Natural killer cell (primary cell): ENCODE measurements around the gene ZBTB43. TPM values are rescaled to one million over a fixed set of nuclear protein-coding genes. Genes with fewer than 3 reads are reported as not detected.

Source experiments
- ATAC-seq, 3 donors: fragments of 150-1000 bp in 2 of 3; fragments of 200-7000 bp in 1 of 3; cut with Tn5 transposase; 1 replicate in 1 of 3; 2 replicates in 2 of 3; pipeline ENCODE4 v1.10.0; 2021; ENCODE audit warnings: mild to moderate bottlenecking in 2 of 3, moderate library complexity in 2 of 3
- DNase-seq, 2 donors: peaks; one replicate each; pipeline versions ENCODE4 v3.0.0 to v3.0.0-alpha.2; 2013 to 2021; ENCODE audit warnings: mixed read lengths in 1 of 2
- H3K27ac ChIP-seq: one replicate; pipeline ENCODE4 v1.5.1; 2013; ENCODE audit warnings: mild to moderate bottlenecking, low read length
- H3K27me3 ChIP-seq: one replicate; pipeline ENCODE4 v1.6.1; 2013; ENCODE audit warnings: low read length; ENCODE audit not compliant: control insufficient read depth, insufficient read depth
- H3K36me3 ChIP-seq: one replicate; pipeline ENCODE4 v1.6.1; 2013; ENCODE audit warnings: low read length; ENCODE audit not compliant: control insufficient read depth, insufficient read depth
- H3K4me1 ChIP-seq: one replicate; pipeline ENCODE4 v1.6.1; 2013; ENCODE audit warnings: low read length; ENCODE audit not compliant: control insufficient read depth, insufficient read depth
- H3K4me3 ChIP-seq: one replicate; pipeline ENCODE4 v1.5.1; 2013; ENCODE audit warnings: low read length
- H3K9me3 ChIP-seq: one replicate; pipeline ENCODE4 v1.6.1; 2013; ENCODE audit warnings: low read length; ENCODE audit not compliant: control insufficient read depth, insufficient read depth
- H3K27ac Mint-ChIP-seq, 2 donors: one replicate each; pipeline ENCODE4 v1.8.0; 2022; ENCODE audit warnings: mild to moderate bottlenecking in 2 of 2, mixed read lengths in 2 of 2, moderate library complexity in 1 of 2
- H3K27me3 Mint-ChIP-seq, 2 donors: one replicate each; pipeline ENCODE4 v1.8.0; 2022; ENCODE audit warnings: low read depth in 2 of 2, mixed read lengths in 2 of 2
- H3K36me3 Mint-ChIP-seq: one replicate; pipeline ENCODE4 v1.8.0; 2022; ENCODE audit warnings: mixed read lengths
- H3K4me1 Mint-ChIP-seq, 2 donors: one replicate each; pipeline ENCODE4 v1.8.0; 2022; ENCODE audit warnings: mixed read lengths in 2 of 2
- H3K4me3 Mint-ChIP-seq: one replicate; pipeline ENCODE4 v1.8.0; 2022; ENCODE audit warnings: mild to moderate bottlenecking, moderate library complexity, mixed read lengths
- H3K9me3 Mint-ChIP-seq, 2 donors: one replicate each; pipeline ENCODE4 v1.8.0; 2022; ENCODE audit warnings: mixed read lengths in 2 of 2
- CTCF ChIP-seq: fragments of 200-600 bp; IDR thresholded peaks from one replicate; pipeline ENCODE4 v1.8.0; 2022; ENCODE audit warnings: antibody characterized with exemption
- WGBS: methylation state at CpG from one replicate; pipeline ENCODE4 v1.1.7; 2013; ENCODE audit warnings: missing lambda C conversion rate; ENCODE audit not compliant: insufficient coverage; 5-methylcytosine and 5-hydroxymethylcytosine counted together
- intact Hi-C: fragments of 100-400 bp; cut with micrococcal nuclease; formaldehyde crosslinking; loops from one replicate; pipeline ENCODE4 v1.14.2; 2022
- total RNA-seq, 4 donors: library from RNA; stranded (reverse); fragments of 120-200 nt in 1 of 4; gene quantifications; one replicate each; pipeline versions ENCODE4 v1.2.3 to v1.2.4, GENCODE V29; 2013 to 2022

Gene ZBTB43
- total RNA-seq, 3 donors from 2014 or later (not counting 1 experiment from before 2014, with no cell fraction given): 42.1 to 61.0 (median 57.2) TPM

GRCh38 chr9:126886034-126886822 lies 81.4 kb downstream of the ZBTB43 start:
- no peak overlapping the region for H3K27ac Mint-ChIP-seq
- 94% methylated on average over 22 of the region's 23 CpGs for WGBS
- no peak for DNase-seq

GRCh38 chr9:126886897-126887296 lies 82.1 kb downstream of the ZBTB43 start:
- ATAC-seq (no peak), DNase-seq (no peak)
- H3K27me3 Mint-ChIP-seq: no peaks in the 10 kb centered on the region
- H3K36me3 Mint-ChIP-seq: no peaks in the 10 kb centered on the region
- peaks cover 4 to 5% of the 10 kb centered on the region in 2 donors for H3K4me1 Mint-ChIP-seq
- peaks cover 5% of the 10 kb centered on the region for H3K36me3 ChIP-seq
- WGBS: 97% methylated on average over 10 of the region's 10 CpGs
- intact Hi-C loops: no loop called here
- no peak overlapping the region for H3K4me3 ChIP-seq
- no peaks in the 10 kb centered on the region for H3K9me3 ChIP-seq
- no peaks in the 10 kb centered on the region for H3K27me3 ChIP-seq
- TF ChIP-seq CTCF: no peak
- no peaks in the 10 kb centered on the region for H3K9me3 Mint-ChIP-seq
- no peak overlapping the region for H3K27ac Mint-ChIP-seq
- no peak overlapping the region for H3K4me3 Mint-ChIP-seq
- H3K27ac ChIP-seq: no peak overlapping the region
- no peaks in the 10 kb centered on the region for H3K4me1 ChIP-seq

More at GRCh38 chr9:126886034-126886822, 81.4 kb downstream of the ZBTB43 start:
- Histone ChIP-seq H3K4me1 (no peaks in the 10 kb centered on the region), H3K27ac (no peak overlapping the region), H3K36me3 (peaks cover 9% of the 10 kb centered on the region), H3K4me3 (no peak overlapping the region), H3K9me3 (no peaks in the 10 kb centered on the region), H3K27me3 (no peaks in the 10 kb centered on the region)
- no peaks in the 10 kb centered on the region for H3K27me3 Mint-ChIP-seq
- no peak overlapping the region for H3K4me3 Mint-ChIP-seq
- H3K9me3 Mint-ChIP-seq: no peaks in the 10 kb centered on the region
- no peak for TF ChIP-seq CTCF
- intact Hi-C loops: no loop called here
- H3K4me1 Mint-ChIP-seq: peaks cover 5 to 7% of the 10 kb centered on the region in 2 donors
- no peak for ATAC-seq
- H3K36me3 Mint-ChIP-seq: no peaks in the 10 kb centered on the region

Other genes with a start within 250 kb of the ZBTB43 start
- not detected for gene LMX1B, start 191.1 kb upstream of the ZBTB43 start, total RNA-seq
- gene ZBTB34, start 55.6 kb downstream of the ZBTB43 start, total RNA-seq: 10 to 100 TPM in 2 of 3 donors, 1 to 10 TPM in 1; 8.9 to 13.9 (median 12.0) TPM
- gene RALGPS1, start 109.7 kb downstream of the ZBTB43 start, total RNA-seq: 10 to 100 TPM; 11.9 to 21.2 (median 13.2) TPM